Calu3 (cell line): Measurements from ENCODE around the gene RAD51B. TPM values are rescaled to one million over a fixed set of nuclear protein-coding genes. Genes with fewer than 3 reads are reported as not detected.

ENCODE experiments used
- BruUV-seq: library from RNA; stranded (reverse); fragments of 400-500 nt; replicated peaks from 2 replicates; lab custom pipeline; 2021; lab: Mats Ljungman, UMichigan
- CTCF ChIA-PET: fragments of 300-600 bp; sonication (Branson Sonifier 250); formaldehyde crosslinking; loops from one replicate; lab custom pipeline; 2022; ENCODE audit warnings: antibody characterized with exemption; lab: Charles Lee
- DNase-seq: peaks from one replicate; pipeline ENCODE4 v3.0.0; 2022
- H3K27ac Mint-ChIP-seq: one replicate; pipeline ENCODE4 v1.8.0; 2022; ENCODE audit warnings: mixed read lengths; ENCODE audit not compliant: unreplicated experiment
- H3K27me3 Mint-ChIP-seq: one replicate; pipeline ENCODE4 v1.8.0; 2022; ENCODE audit warnings: mixed read lengths; ENCODE audit not compliant: unreplicated experiment
- H3K36me3 Mint-ChIP-seq: one replicate; pipeline ENCODE4 v1.8.0; 2022; ENCODE audit warnings: mild to moderate bottlenecking, moderate library complexity, mixed read lengths; ENCODE audit not compliant: insufficient read depth, unreplicated experiment
- H3K4me1 Mint-ChIP-seq: one replicate; pipeline ENCODE4 v1.8.0; 2022; ENCODE audit warnings: mild to moderate bottlenecking, low read depth, mixed read lengths; ENCODE audit not compliant: unreplicated experiment
- H3K4me3 Mint-ChIP-seq: one replicate; pipeline ENCODE4 v1.8.0; 2022; ENCODE audit warnings: mild to moderate bottlenecking, low read depth, moderate library complexity, mixed read lengths; ENCODE audit not compliant: unreplicated experiment
- H3K9me3 Mint-ChIP-seq: one replicate; pipeline ENCODE4 v1.8.0; 2022; ENCODE audit warnings: low read depth, mixed read lengths; ENCODE audit not compliant: unreplicated experiment
- intact Hi-C: fragments of 100-400 bp; cut with micrococcal nuclease; formaldehyde crosslinking; loops from one replicate; pipeline ENCODE4 v1.10.0; 2022; ENCODE audit not compliant: unreplicated experiment
- total RNA-seq: library from RNA; stranded (reverse); gene quantifications from 2 replicates; pipeline ENCODE4 v1.2.3, GENCODE V29; 2022
- TF ChIP-seq, protein P1 (sequence below): fragments of 200-600 bp; IDR thresholded peaks from one replicate; pipeline ENCODE4 v1.8.0; 2022; ENCODE audit warnings: antibody characterized with exemption; ENCODE audit not compliant: unreplicated experiment

Gene RAD51B
- total RNA-seq, 1 experiment from 2014 or later, result 24.7 TPM

DNA sequence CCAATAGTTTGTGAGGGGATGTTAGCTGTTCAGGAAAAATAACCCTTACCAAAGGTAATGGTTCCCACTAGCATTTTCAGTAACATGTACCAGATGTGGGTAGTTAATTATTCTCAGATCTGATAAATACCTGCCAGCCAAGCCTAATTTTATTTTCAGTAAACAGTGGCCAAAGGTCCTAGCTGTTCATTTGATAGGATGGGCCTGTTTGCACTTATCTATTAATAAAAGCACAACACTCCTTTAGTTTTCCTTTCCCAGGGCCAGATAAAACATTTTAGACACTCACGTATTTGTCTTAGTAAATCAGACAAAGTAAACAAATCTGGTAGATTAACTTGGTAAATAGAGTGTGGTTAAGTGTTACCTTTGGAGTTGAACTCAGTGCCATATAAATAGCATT is 345.1 kb downstream of the RAD51B start:
- Mint-ChIP-seq H3K4me1 (peaks cover 80% of the 10 kb centered on the region), H3K4me3 (peak overlapping the region; percentile 5)
- CTCF ChIA-PET, result interaction anchor here (0.7 to 1.5 kb wide), 4 partner anchors 13 to 27 kb away, joined by 3 to 6 read pairs (median 4); no protein-coding TSS in a partner anchor

DNA sequence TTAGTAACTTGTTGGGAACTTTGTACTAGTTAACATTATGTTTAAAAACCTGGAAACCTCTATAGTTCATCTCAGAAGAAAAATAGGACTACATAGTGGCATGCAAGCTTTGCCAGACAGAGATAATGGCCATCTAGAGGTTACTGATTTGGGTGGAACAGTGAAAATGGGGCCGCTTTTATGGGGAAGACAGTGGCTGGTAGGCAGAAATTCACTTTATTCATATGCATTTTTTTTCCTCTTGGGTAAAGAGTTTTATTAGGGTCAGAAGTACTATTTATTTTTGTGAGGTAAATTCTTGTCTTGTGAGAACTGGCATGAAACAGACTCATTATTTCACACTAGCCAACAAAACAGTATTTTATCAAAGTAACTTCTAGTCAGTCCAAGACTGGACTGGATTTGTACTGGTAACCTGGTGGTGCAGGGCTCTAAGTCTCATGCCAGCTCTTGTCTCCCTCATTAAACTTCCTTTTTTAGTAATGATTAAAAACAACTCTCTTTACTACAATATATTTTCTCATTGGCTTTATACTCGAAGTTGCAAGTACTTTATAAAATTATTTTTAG is 345.8 kb downstream of the RAD51B start:
- CTCF ChIA-PET, result interaction anchor here (1.5 kb wide), 1 partner anchor 20 kb away, joined by 6 read pairs; no protein-coding TSS in a partner anchor
- TF ChIP-seq, protein P1, sequence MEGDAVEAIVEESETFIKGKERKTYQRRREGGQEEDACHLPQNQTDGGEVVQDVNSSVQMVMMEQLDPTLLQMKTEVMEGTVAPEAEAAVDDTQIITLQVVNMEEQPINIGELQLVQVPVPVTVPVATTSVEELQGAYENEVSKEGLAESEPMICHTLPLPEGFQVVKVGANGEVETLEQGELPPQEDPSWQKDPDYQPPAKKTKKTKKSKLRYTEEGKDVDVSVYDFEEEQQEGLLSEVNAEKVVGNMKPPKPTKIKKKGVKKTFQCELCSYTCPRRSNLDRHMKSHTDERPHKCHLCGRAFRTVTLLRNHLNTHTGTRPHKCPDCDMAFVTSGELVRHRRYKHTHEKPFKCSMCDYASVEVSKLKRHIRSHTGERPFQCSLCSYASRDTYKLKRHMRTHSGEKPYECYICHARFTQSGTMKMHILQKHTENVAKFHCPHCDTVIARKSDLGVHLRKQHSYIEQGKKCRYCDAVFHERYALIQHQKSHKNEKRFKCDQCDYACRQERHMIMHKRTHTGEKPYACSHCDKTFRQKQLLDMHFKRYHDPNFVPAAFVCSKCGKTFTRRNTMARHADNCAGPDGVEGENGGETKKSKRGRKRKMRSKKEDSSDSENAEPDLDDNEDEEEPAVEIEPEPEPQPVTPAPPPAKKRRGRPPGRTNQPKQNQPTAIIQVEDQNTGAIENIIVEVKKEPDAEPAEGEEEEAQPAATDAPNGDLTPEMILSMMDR, result no peak
- H3K27ac Mint-ChIP-seq, result peak overlapping the region; percentile 89
- intact Hi-C loops, result loop anchor here (2.0 to 10.0 kb wide), 3 partner anchors 19 to 139 kb away; no protein-coding TSS in a partner anchor
- DNase-seq, result no peak
- H3K9me3 Mint-ChIP-seq, result peaks cover 3% of the 10 kb centered on the region
- no TSS peak for BruUV-seq
- peaks cover 83% of the 10 kb centered on the region for H3K4me1 Mint-ChIP-seq
- peak overlapping the region; percentile 5 for H3K4me3 Mint-ChIP-seq
- peaks cover 4% of the 10 kb centered on the region for H3K36me3 Mint-ChIP-seq
- no peaks in the 10 kb centered on the region for H3K27me3 Mint-ChIP-seq

More for the DNA sequence above, 345.1 kb downstream of the RAD51B start:
- intact Hi-C loops, result loop anchor here (1.0 to 10.0 kb wide), 4 partner anchors 18 to 140 kb away; no protein-coding TSS in a partner anchor
- TF ChIP-seq, protein P1, result no peak
- no TSS peak for BruUV-seq
- DNase-seq, result peak; percentile 20
- peaks cover 3% of the 10 kb centered on the region for H3K9me3 Mint-ChIP-seq
- H3K27me3 Mint-ChIP-seq, result no peaks in the 10 kb centered on the region
- peaks cover 4% of the 10 kb centered on the region for H3K36me3 Mint-ChIP-seq
- H3K27ac Mint-ChIP-seq, result peak overlapping the region; percentile 89

DNA sequence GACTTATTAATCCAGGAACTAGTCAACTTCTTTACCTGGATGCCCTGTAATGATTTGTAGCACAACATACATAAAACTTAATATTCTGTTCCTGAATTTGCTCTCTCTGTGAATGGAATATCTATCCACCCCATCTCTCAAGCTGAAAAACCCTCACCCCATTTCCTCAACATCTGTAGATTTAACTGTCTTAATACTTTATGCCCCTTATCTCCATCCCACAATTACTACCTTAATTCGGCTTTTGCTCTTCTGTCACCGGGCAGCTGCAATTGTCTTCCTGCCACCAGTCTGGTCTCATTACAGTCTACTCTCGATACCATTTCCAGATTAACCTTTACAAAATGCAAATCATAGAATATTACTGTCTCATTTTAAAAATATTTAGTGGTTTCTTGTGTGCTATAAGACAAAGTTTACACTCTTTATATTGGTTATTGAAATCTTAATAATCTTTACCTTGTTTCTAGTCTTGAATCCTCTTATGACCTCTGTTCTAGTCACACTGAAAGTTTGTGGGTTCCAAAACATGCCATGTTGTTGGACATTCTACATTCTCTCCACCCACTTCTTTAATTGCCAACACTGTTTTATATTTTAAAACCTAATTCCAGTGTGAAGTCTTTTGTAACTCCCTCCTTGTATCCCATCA is 347.3 kb downstream of the RAD51B start:
- Mint-ChIP-seq H3K9me3 (peaks cover 3% of the 10 kb centered on the region), H3K27ac (peak overlapping the region; percentile 49), H3K36me3 (peaks cover 8% of the 10 kb centered on the region), H3K4me3 (no peak overlapping the region), H3K27me3 (no peaks in the 10 kb centered on the region), H3K4me1 (peaks cover 79% of the 10 kb centered on the region)
- intact Hi-C loops, result loop anchor here (10.0 kb wide), 1 partner anchor 138 kb away; no protein-coding TSS in a partner anchor
- DNase-seq, result no peak
- no TSS peak for BruUV-seq
- CTCF ChIA-PET, result no interaction called here
- TF ChIP-seq, protein P1, result no peak

DNA sequence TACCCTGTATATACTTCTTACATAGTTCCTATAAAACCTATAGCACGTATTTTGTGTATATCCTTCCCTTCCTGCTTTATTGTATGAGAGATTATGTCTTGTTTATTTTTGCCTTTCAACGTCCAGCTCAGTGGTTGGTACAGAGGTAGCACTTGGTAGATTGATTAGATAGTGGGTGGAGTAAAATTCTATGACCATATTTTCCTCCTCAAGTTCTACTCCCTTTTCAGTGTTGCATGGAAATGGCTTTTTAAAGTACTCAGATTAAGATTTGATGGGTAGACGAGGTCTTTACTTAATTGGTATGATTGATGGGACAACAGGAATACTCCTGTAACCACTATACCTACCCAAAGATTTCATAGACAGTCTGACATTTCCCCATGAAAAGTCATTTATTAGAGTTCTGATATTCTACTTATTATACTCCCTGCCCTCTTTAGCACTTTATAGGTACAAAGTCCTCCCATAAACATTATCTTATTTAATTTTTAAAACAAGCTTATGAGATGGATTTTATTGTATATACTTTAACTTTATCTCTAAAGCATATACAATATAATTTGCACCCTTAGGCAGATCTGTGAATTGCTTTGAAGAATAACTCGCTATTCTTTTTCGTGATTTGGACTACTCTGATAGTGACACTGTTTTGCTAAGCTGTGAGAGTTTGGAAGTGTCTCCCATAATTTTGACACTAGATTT is 348.0 kb downstream of the RAD51B start:
- CTCF ChIA-PET, result interaction anchor here (0.6 kb wide), 1 partner anchor 681 kb away, joined by 3 read pairs; no protein-coding TSS in a partner anchor
- Mint-ChIP-seq H3K4me1 (peaks cover 83% of the 10 kb centered on the region), H3K4me3 (no peak overlapping the region), H3K9me3 (peaks cover 3% of the 10 kb centered on the region), H3K27ac (peak overlapping the region; percentile 49), H3K27me3 (no peaks in the 10 kb centered on the region), H3K36me3 (peaks cover 12% of the 10 kb centered on the region)
- no TSS peak for BruUV-seq
- DNase-seq, result no peak
- intact Hi-C loops, result loop anchor here (10.0 kb wide), 1 partner anchor 137 kb away; no protein-coding TSS in a partner anchor
- TF ChIP-seq, protein P1, result no peak
